GM23338 (cell line): ENCODE measurements around the gene TOP2A. TPM values are rescaled to one million over a fixed set of nuclear protein-coding genes. Genes with fewer than 3 reads are reported as not detected.

ENCODE experiments used
- ATAC-seq: fragments of 200-7000 bp; cut with Tn5 transposase; 3 replicates; pipeline ENCODE4 v1.9.1; 2020
- DNase-seq: peaks from one replicate; pipeline ENCODE4 v3.0.0-alpha.2; 2015; ENCODE audit warnings: low spot score
- H2AFZ ChIP-seq: fragments of 200-600 bp; sonication (generic); 2 replicates; pipeline ENCODE4 v1.8.0; 2016; ENCODE audit warnings: antibody characterized with exemption, mild to moderate bottlenecking, moderate library complexity
- H3F3A ChIP-seq: fragments of 200-600 bp; sonication (generic); replicated peaks from 2 replicates; pipeline ENCODE4 v1.8.0; 2017; ENCODE audit warnings: antibody characterized with exemption, mixed run types, low read depth
- H3K27ac ChIP-seq: fragments of 200-600 bp; sonication (generic); 2 replicates; pipeline ENCODE4 v1.6.1; 2016; ENCODE audit warnings: low read depth
- H3K27me3 ChIP-seq: fragments of 200-600 bp; sonication (generic); 2 replicates; pipeline ENCODE4 v1.8.0; 2016; ENCODE audit warnings: mild to moderate bottlenecking, mixed run types, moderate library complexity; ENCODE audit not compliant: insufficient read depth
- H3K36me3 ChIP-seq: fragments of 200-600 bp; sonication (generic); 2 replicates; pipeline ENCODE4 v1.8.0; 2016; ENCODE audit warnings: mild to moderate bottlenecking; ENCODE audit not compliant: insufficient read depth
- H3K4me1 ChIP-seq: fragments of 200-600 bp; sonication (generic); 2 replicates; pipeline ENCODE4 v1.8.0; 2016; ENCODE audit warnings: mild to moderate bottlenecking, moderate library complexity; ENCODE audit not compliant: insufficient read depth
- H3K4me2 ChIP-seq: fragments of 200-600 bp; sonication (generic); 2 replicates; pipeline ENCODE4 v1.7.1; 2017; ENCODE audit warnings: mixed run types
- H3K4me3 ChIP-seq: fragments of 200-600 bp; sonication (generic); 2 replicates; pipeline ENCODE4 v1.6.1; 2016; ENCODE audit warnings: mixed run types
- H3K79me2 ChIP-seq: fragments of 200-600 bp; sonication (generic); replicated peaks from 2 replicates; pipeline ENCODE4 v1.8.0; 2017; ENCODE audit warnings: mild to moderate bottlenecking; ENCODE audit not compliant: insufficient read depth
- H3K9me2 ChIP-seq: fragments of 200-600 bp; sonication (generic); 2 replicates; pipeline ENCODE4 v1.8.0; 2017; ENCODE audit not compliant: insufficient read depth
- H4K20me1 ChIP-seq: fragments of 200-600 bp; sonication (generic); replicated peaks from 2 replicates; pipeline ENCODE4 v1.8.0; 2017; ENCODE audit warnings: mild to moderate bottlenecking; ENCODE audit not compliant: insufficient read depth
- H3K27ac Mint-ChIP-seq: 2 replicates; pipeline ENCODE4 v1.8.0; 2020; ENCODE audit warnings: inconsistent platforms, mild to moderate bottlenecking, moderate library complexity, mixed read lengths
- H3K27me3 Mint-ChIP-seq: 3 replicates; pipeline ENCODE4 v1.8.0; 2022; ENCODE audit warnings: low read depth, mild to moderate bottlenecking, moderate library complexity, mixed read lengths, inconsistent platforms; ENCODE audit not compliant: insufficient read depth, poor library complexity
- H3K36me3 Mint-ChIP-seq: 3 replicates; pipeline ENCODE4 v1.8.0; 2021; ENCODE audit warnings: low read depth, mild to moderate bottlenecking, inconsistent platforms, moderate library complexity, mixed read lengths
- H3K4me1 Mint-ChIP-seq: 3 replicates; pipeline ENCODE4 v1.8.0; 2020; ENCODE audit warnings: mild to moderate bottlenecking, inconsistent platforms, mixed read lengths
- H3K4me3 Mint-ChIP-seq: 3 replicates; pipeline ENCODE4 v1.8.0; 2021; ENCODE audit warnings: moderate library complexity, mild to moderate bottlenecking, inconsistent platforms, mixed read lengths
- H3K9me3 Mint-ChIP-seq: 3 replicates; pipeline ENCODE4 v1.8.0; 2020; ENCODE audit warnings: moderate library complexity, mild to moderate bottlenecking, inconsistent platforms, mixed read lengths
- CREB1 ChIP-seq: fragments of 250-450 bp; sonication (Bioruptor Pico); IDR thresholded peaks from 2 replicates; pipeline ENCODE4 v1.5.0; 2020; ENCODE audit warnings: low read depth, mild to moderate bottlenecking, moderate library complexity
- CTCF ChIP-seq, 2 experiments: fragments of 200-600 bp in 1 of 2; sonication (generic) in 1 of 2; conservative IDR thresholded peaks; 2 replicates each; pipeline versions ENCODE4 v1.5.1 to v1.6.1; 2016 to 2017; ENCODE audit warnings: antibody characterized with exemption in 2 of 2, low read depth in 2 of 2, mild to moderate bottlenecking in 2 of 2, moderate library complexity in 1 of 2
- ETS1 ChIP-seq: IDR thresholded peaks from 2 replicates; pipeline ENCODE4 v1.6.1; 2016; ENCODE audit warnings: antibody characterized with exemption
- EZH2 ChIP-seq: fragments of 200-600 bp; sonication (generic); IDR thresholded peaks from one replicate; pipeline ENCODE4 v1.8.0; 2017; ENCODE audit warnings: antibody characterized with exemption, mild to moderate bottlenecking, low read depth; ENCODE audit not compliant: unreplicated experiment
- EZH2phosphoT487 ChIP-seq: fragments of 200-600 bp; sonication (generic); IDR thresholded peaks from one replicate; pipeline ENCODE4 v1.8.1; 2018; ENCODE audit warnings: antibody characterized with exemption; ENCODE audit not compliant: unreplicated experiment
- JUNB ChIP-seq: IDR thresholded peaks from one replicate; pipeline ENCODE4 v1.6.1; 2016; ENCODE audit warnings: antibody characterized with exemption; ENCODE audit not compliant: unreplicated experiment
- NANOG ChIP-seq: IDR thresholded peaks from 2 replicates; pipeline ENCODE4 v1.6.1; 2016; ENCODE audit warnings: antibody characterized with exemption, borderline replicate concordance
- POLR2AphosphoS5 ChIP-seq: IDR thresholded peaks from 2 replicates; pipeline ENCODE4 v1.6.1; 2016; ENCODE audit warnings: antibody characterized with exemption, low read depth
- REST ChIP-seq: IDR thresholded peaks from one replicate; pipeline ENCODE4 v1.6.1; 2018; ENCODE audit warnings: antibody characterized with exemption; ENCODE audit not compliant: unreplicated experiment
- ZNF331 ChIP-seq: fragments of 250-450 bp; sonication (Bioruptor Pico); IDR thresholded peaks from 2 replicates; pipeline ENCODE4 v1.5.0; 2020; ENCODE audit warnings: low read depth, mild to moderate bottlenecking, moderate library complexity
- polyA plus RNA-seq: library from polyadenylated mRNA; unstranded; fragments of >200 nt; fragmentation: Nextera tagmentation; extraction: Ambion mirVana; gene quantifications from 2 replicates; pipeline ENCODE4 v1.2.1, GENCODE V29; 2016
- total RNA-seq: library from RNA; depleted of rRNA; stranded (reverse); fragments of >200 nt; shearing (Covaris generic); gene quantifications from 2 replicates; pipeline ENCODE4 v1.2.3, GENCODE V29; 2014

The TOP2A gene
- total and polyA plus RNA-seq, 2 experiments from 2014 or later: 263 to 442 TPM

GRCh38 chr17:40432864-40433528 lies 15.3 kb upstream of the TOP2A start (continued):
- TF ChIP-seq EZH2phosphoT487 (no peak), CTCF (conservative IDR thresholded peaks at IDR 0.05; ENCODE audit: low read depth in 2 of 2) (no peak), REST (no peak)

- Histone ChIP-seq H2AFZ (no peak overlapping the region), H3K79me2 (no peaks in the 10 kb centered on the region), H3F3A (no peaks in the 10 kb centered on the region), H3K4me3 (no peak overlapping the region), H3K4me2 (no peak overlapping the region), H3K27ac (no peak overlapping the region), H4K20me1 (no peaks in the 10 kb centered on the region), H3K27me3 (no peaks in the 10 kb centered on the region), H3K9me2 (no peaks in the 10 kb centered on the region), H3K4me1 (no peaks in the 10 kb centered on the region), H3K36me3 (no peaks in the 10 kb centered on the region)
- no peak overlapping the region for H3K27ac Mint-ChIP-seq
- peaks cover 3% of the 10 kb centered on the region for H3K4me1 Mint-ChIP-seq
- H3K27me3 Mint-ChIP-seq: peaks cover 10% of the 10 kb centered on the region
- peaks cover 5% of the 10 kb centered on the region; the same call in 1 of the 3 replicates for H3K36me3 Mint-ChIP-seq
- no peak for ATAC-seq
- H3K9me3 Mint-ChIP-seq: peaks cover 9% of the 10 kb centered on the region
- DNase-seq: no peak
- no peak overlapping the region for H3K4me3 Mint-ChIP-seq
- TF ChIP-seq NANOG: no peak
- no peak for TF ChIP-seq POLR2AphosphoS5
These were observed 13.5 kb upstream of the TOP2A start for GRCh38 chr17:40431231-40431602.

GRCh38 chr17:40430272-40431230 lies 12.9 kb upstream of the TOP2A start:
- Mint-ChIP-seq H3K36me3 (peaks cover 5% of the 10 kb centered on the region; the same call in 1 of the 3 replicates), H3K27ac (no peak overlapping the region), H3K9me3 (peaks cover 9% of the 10 kb centered on the region)
- TF ChIP-seq ETS1 (no peak), NANOG (no peak), EZH2phosphoT487 (no peak), JUNB (no peak), ZNF331 (CRISPR knock-in tag) (no peak), EZH2 (no peak), CREB1 (CRISPR knock-in tag) (no peak), REST (no peak), POLR2AphosphoS5 (no peak)

More at GRCh38 chr17:40430272-40431230, 12.9 kb upstream of the TOP2A start:
- Histone ChIP-seq H3F3A (no peaks in the 10 kb centered on the region), H3K36me3 (no peaks in the 10 kb centered on the region), H3K79me2 (no peaks in the 10 kb centered on the region), H2AFZ (no peak overlapping the region), H3K4me2 (no peak overlapping the region), H3K27me3 (no peaks in the 10 kb centered on the region), H4K20me1 (no peaks in the 10 kb centered on the region), H3K9me2 (no peaks in the 10 kb centered on the region), H3K4me3 (no peak overlapping the region), H3K27ac (no peak overlapping the region), H3K4me1 (no peaks in the 10 kb centered on the region)
- H3K27me3 Mint-ChIP-seq: peaks cover 10% of the 10 kb centered on the region
- peaks cover 10% of the 10 kb centered on the region for H3K4me1 Mint-ChIP-seq
- DNase-seq: no peak
- H3K4me3 Mint-ChIP-seq: no peak overlapping the region
- no peak for ATAC-seq
